Vagina (tissue), 2 donors: Measurements from ENCODE around the gene FASN. TPM values are rescaled to one million over a fixed set of nuclear protein-coding genes. Genes with fewer than 3 reads are reported as not detected.

Source experiments
- DNase-seq, 2 donors: peaks; one replicate each; pipeline ENCODE4 v3.0.0-alpha.2; 2017; ENCODE audit errors: extremely low spot score in 2 of 2
- H3K27ac ChIP-seq: fragments of 200-600 bp; sonication (generic); one replicate; pipeline ENCODE4 v1.5.1; 2019
- H3K27me3 ChIP-seq: fragments of 200-600 bp; sonication (generic); one replicate; pipeline ENCODE4 v1.5.1; 2019
- H3K36me3 ChIP-seq, 2 donors: fragments of 200-600 bp; sonication (generic); one replicate each; pipeline ENCODE4 v1.5.1; 2017 to 2019
- H3K4me1 ChIP-seq: fragments of 200-600 bp; sonication (generic); one replicate; pipeline ENCODE4 v1.5.1; 2019
- H3K4me3 ChIP-seq, 2 donors: fragments of 200-600 bp; sonication (generic); 1 replicate in 1 of 2; 2 replicates in 1 of 2; pipeline ENCODE4 v1.5.1; 2016 to 2019
- H3K9me3 ChIP-seq: fragments of 200-600 bp; sonication (generic); one replicate; pipeline ENCODE4 v1.5.1; 2019
- POLR2A ChIP-seq, 2 donors: fragments of 450-650 bp; IDR thresholded peaks; one replicate each; pipeline ENCODE4 v1.6.1; 2017; ENCODE audit warnings: antibody characterized with exemption in 2 of 2, mild to moderate bottlenecking in 2 of 2, moderate library complexity in 2 of 2
- POLR2AphosphoS5 ChIP-seq, 2 donors: sonication (generic); formaldehyde crosslinking; IDR thresholded peaks; one replicate each; pipeline ENCODE4 v1.9.0; 2017; ENCODE audit warnings: antibody characterized with exemption in 2 of 2, mild to moderate bottlenecking in 2 of 2, low read depth in 1 of 2; ENCODE audit not compliant: insufficient read depth in 1 of 2
- intact Hi-C: fragments of 100-400 bp; cut with DNase I; formaldehyde crosslinking; loops from one replicate; pipeline ENCODE4 v1.15.1; 2023
- total RNA-seq: library from RNA; depleted of rRNA; stranded (reverse); fragments of >200 nt; gene quantifications from one replicate; pipeline ENCODE4 v1.2.3, GENCODE V29; 2016
- TF ChIP-seq, protein P1 (sequence below), 3 experiments: fragments of 450-650 bp in 2 of 3; fragments of 200-600 bp in 1 of 3; sonication (generic) in 1 of 3; IDR thresholded peaks; one replicate each; pipeline ENCODE4 v1.5.1; 2017 to 2019; ENCODE audit warnings: antibody characterized with exemption in 3 of 3, mild to moderate bottlenecking in 2 of 3, moderate library complexity in 2 of 3

Gene FASN
- total RNA-seq, 1 donor from 2014 or later = 127 TPM

DNA sequence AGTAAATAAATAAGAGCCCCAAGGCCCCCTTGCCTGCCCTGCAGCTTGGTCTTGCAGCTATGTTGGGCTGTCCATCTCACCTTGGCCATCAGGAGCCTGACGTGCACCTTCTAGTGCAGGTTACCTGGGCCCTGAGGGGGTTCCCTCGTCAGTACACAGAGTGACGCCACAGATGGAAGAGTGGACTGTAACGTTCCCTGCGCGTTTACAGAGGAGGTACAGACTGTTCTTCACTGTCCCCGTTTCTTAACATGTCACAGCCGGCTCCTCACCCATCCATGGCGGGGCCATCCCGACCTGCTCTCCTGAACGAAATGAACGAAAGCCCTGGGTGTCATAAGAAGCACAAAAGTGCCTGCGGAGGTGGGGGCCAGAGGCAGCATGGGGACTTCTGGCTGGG, 15.9 kb upstream of the FASN start:
- intact Hi-C loops = no loop called here
- Histone ChIP-seq H3K4me3 (no peak overlapping the region), H3K27me3 (no peaks in the 10 kb centered on the region), H3K9me3 (no peaks in the 10 kb centered on the region), H3K27ac (no peak overlapping the region), H3K36me3 (no peaks in the 10 kb centered on the region), H3K4me1 (no peaks in the 10 kb centered on the region)
- DNase-seq = no peak
- TF ChIP-seq POLR2A (IDR thresholded peaks at IDR 0.05) = no peak
- TF ChIP-seq, protein P1, sequence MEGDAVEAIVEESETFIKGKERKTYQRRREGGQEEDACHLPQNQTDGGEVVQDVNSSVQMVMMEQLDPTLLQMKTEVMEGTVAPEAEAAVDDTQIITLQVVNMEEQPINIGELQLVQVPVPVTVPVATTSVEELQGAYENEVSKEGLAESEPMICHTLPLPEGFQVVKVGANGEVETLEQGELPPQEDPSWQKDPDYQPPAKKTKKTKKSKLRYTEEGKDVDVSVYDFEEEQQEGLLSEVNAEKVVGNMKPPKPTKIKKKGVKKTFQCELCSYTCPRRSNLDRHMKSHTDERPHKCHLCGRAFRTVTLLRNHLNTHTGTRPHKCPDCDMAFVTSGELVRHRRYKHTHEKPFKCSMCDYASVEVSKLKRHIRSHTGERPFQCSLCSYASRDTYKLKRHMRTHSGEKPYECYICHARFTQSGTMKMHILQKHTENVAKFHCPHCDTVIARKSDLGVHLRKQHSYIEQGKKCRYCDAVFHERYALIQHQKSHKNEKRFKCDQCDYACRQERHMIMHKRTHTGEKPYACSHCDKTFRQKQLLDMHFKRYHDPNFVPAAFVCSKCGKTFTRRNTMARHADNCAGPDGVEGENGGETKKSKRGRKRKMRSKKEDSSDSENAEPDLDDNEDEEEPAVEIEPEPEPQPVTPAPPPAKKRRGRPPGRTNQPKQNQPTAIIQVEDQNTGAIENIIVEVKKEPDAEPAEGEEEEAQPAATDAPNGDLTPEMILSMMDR (IDR thresholded peaks at IDR 0.05) = no peak
- no peak for TF ChIP-seq POLR2AphosphoS5 (IDR thresholded peaks at IDR 0.05; ENCODE audit: insufficient read depth in 1 of 2, low read depth in 1 of 2)

DNA sequence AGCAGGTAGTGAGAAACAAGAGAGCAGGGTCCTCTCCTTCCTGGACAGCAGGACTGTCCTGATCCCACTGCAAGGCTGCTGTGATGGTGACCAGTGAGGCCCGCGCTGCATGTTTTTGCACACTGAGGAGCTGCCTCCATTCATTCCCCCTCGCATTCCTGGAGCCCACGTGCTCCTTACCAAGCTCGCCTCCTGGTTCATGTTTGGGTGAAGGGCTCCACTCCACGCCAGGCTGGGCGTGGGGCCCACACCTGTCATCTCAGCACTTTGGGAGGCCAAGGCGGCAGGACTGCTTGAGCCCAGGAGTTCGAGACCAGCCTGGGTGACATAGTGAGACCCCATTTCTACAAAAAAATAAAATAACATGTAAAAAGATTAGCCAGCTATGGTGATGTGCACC, 15.4 kb upstream of the FASN start:
- TF ChIP-seq POLR2AphosphoS5 (IDR thresholded peaks at IDR 0.05; ENCODE audit: insufficient read depth in 1 of 2, low read depth in 1 of 2) (no peak), POLR2A (IDR thresholded peaks at IDR 0.05) (no peak)
- TF ChIP-seq, protein P1 (IDR thresholded peaks at IDR 0.05) = no peak
- H3K4me1 ChIP-seq = no peaks in the 10 kb centered on the region
- no peaks in the 10 kb centered on the region for H3K9me3 ChIP-seq
- intact Hi-C loops = no loop called here
- DNase-seq = no peak
- no peak overlapping the region for H3K27ac ChIP-seq
- no peaks in the 10 kb centered on the region for H3K36me3 ChIP-seq
- no peaks in the 10 kb centered on the region for H3K27me3 ChIP-seq
- H3K4me3 ChIP-seq = no peak overlapping the region

DNA sequence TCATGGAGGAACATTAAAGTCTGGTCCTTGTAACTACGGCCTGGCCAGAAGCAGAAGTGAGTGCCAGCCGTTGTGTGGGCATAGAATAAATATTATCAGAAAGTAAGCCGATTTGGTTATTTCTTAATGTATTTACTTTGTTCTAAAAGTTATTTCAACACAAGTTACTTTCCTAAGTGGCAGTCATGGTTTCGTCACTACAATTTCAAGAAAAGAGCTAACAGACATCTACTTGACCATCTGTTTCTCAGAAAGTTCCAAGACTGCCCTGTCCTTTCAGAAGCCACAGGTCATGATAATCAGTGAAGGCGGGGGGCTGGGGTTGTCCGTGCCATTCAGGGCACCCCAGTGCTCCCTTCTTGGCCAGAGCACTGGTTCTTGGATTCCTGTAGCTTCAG, 14.9 kb upstream of the FASN start:
- no peaks in the 10 kb centered on the region for H3K27me3 ChIP-seq
- no peaks in the 10 kb centered on the region for H3K36me3 ChIP-seq
- no peak overlapping the region for H3K4me3 ChIP-seq
- TF ChIP-seq POLR2A (IDR thresholded peaks at IDR 0.05) (no peak), POLR2AphosphoS5 (IDR thresholded peaks at IDR 0.05; ENCODE audit: insufficient read depth in 1 of 2, low read depth in 1 of 2) (no peak)
- TF ChIP-seq, protein P1 (IDR thresholded peaks at IDR 0.05) = no peak
- intact Hi-C loops = no loop called here
- no peak for DNase-seq
- H3K4me1 ChIP-seq = no peaks in the 10 kb centered on the region
- H3K9me3 ChIP-seq = no peaks in the 10 kb centered on the region
- H3K27ac ChIP-seq = no peak overlapping the region

DNA sequence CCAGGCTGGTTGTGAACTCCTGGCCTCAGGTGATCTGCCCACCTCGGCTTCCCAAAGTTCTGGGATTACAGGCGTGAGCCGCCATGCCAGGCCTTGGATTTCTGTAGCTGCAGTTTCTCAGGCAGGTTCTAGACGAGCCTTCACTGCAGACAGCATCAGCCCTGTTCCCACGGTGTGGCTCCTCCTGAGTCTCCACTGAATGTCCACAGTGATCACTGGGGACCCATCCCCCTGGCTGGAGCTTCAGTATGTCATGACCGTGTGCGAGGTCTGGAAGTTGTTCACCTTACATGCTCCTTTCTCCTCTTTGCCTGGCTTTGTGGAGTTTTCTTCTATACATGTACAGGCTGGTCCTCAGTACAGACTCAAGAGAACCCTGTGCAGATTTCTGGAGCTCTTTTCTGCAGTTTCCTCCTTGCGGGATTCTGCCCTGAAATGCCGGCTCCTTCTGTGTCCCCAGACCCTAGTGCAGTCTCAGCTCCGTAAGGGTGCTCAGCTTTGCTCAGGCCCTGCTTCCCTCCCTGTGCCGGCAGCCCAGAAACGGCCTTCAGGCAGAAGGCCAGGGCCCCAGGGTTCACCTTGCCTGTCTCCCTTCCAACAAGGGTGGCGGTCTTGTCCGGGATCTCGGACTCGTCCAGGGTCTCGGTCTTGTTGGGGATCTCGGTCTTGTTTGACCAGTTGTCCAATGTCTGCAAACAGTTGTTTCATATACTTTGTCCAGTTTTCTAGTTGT, 14.3 kb upstream of the FASN start:
- H3K36me3 ChIP-seq = no peaks in the 10 kb centered on the region
- intact Hi-C loops = no loop called here
- H3K9me3 ChIP-seq = no peaks in the 10 kb centered on the region
- H3K4me1 ChIP-seq = peaks cover 2% of the 10 kb centered on the region
- TF ChIP-seq, protein P1 (IDR thresholded peaks at IDR 0.05) = no peak
- TF ChIP-seq POLR2A (IDR thresholded peaks at IDR 0.05) (no peak), POLR2AphosphoS5 (IDR thresholded peaks at IDR 0.05; ENCODE audit: insufficient read depth in 1 of 2, low read depth in 1 of 2) (no peak)
- H3K4me3 ChIP-seq = no peak overlapping the region
- no peaks in the 10 kb centered on the region for H3K27me3 ChIP-seq
- H3K27ac ChIP-seq = no peak overlapping the region
- DNase-seq = no peak

DNA sequence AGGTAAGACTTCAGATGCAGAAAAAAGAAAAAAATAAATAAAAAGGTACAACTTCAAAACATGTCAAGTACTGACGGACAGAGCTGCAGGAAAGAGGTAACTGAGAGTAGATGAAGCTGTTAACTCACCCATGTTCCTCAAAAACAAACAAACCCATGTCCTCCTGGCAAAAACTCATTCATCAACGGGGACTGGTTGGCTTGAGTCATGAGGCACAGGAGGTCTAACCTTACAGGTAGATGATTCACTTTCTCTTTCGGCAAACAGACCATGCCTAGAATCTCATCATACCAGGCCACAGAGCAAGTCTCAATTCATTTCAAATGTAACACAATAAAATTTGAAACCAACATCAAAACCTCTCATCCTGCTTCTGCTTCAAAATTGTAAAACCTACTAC, 12.3 kb upstream of the FASN start:
- Histone ChIP-seq H3K27ac (no peak overlapping the region), H3K9me3 (no peaks in the 10 kb centered on the region), H3K27me3 (no peaks in the 10 kb centered on the region), H3K36me3 (no peaks in the 10 kb centered on the region), H3K4me3 (no peak overlapping the region), H3K4me1 (peaks cover 22% of the 10 kb centered on the region)
- intact Hi-C loops = no loop called here
- DNase-seq = no peak
- TF ChIP-seq POLR2AphosphoS5 (IDR thresholded peaks at IDR 0.05; ENCODE audit: insufficient read depth in 1 of 2, low read depth in 1 of 2) = peak in 1 of 2 donors; percentile 46
- TF ChIP-seq, protein P1 (IDR thresholded peaks at IDR 0.05) = no peak
